HG03469 (cell line): ENCODE results near the gene SLC16A7.

Experiments used
- ATAC-seq: cut with Tn5 transposase; IDR thresholded peaks from one replicate; pipeline ENCODE4 v1.9.1; 2021; ENCODE audit warnings: mild to moderate bottlenecking, moderate library complexity, moderate number of reproducible peaks; ENCODE audit not compliant: unreplicated experiment

The SLC16A7 gene

DNA sequence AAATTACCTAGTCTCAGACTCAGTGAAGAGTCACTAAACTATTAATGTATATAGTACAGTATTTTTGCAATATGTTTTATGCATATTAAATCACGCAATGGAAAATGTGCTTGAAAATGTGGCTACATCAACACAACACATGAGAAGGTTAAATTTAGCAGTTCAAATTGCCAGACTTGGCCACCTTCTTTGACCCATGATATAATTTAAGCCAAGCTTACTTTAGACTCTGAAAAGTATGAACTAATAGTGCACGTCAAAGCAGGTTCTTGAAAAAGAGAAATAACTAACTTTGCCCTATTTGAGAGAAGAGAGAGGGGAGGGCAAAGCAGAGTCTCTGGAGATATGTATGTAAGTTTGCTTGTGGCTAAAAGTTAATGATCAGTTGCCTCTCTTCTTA, 68.7 kb downstream of the SLC16A7 start:
- ATAC-seq, result no peak

DNA sequence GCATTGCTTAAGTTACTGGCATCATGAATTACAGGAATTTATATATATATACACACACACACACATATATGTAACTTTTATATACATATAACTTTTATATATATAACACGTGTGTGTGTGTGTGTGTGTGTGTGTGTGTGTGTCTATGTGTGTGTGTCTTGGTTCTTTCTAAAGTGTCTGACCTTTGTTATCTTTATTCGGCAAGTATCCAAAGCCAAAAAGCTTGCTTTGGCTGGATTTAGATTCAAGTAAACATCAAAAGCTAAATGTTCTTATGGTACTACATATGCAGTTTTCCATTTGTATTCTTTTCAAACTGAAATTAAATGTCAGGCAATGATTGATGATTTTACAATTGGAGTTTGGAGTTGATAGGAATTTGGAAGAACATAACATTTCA, 69.9 kb downstream of the SLC16A7 start:
- ATAC-seq, result no peak

DNA sequence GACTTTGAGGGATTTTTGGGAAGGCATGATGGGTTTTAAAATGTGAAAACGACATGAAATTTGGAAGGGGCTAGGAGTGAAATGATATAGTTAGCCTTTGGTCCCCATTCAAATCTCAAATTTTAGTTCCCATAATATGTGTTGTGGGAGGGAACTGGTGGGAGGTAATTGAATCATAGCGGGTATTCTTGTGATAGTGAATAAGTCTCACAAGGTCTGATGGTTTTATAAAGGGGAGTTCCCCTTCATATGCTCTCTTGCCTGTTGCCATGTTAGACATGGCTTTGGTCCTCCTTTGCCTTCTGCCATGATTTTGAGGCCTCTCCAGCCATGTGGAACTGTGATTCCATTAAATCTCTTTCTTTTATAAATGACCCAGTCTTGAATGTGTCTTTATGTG, 72.8 kb downstream of the SLC16A7 start:
- ATAC-seq, result no peak

DNA sequence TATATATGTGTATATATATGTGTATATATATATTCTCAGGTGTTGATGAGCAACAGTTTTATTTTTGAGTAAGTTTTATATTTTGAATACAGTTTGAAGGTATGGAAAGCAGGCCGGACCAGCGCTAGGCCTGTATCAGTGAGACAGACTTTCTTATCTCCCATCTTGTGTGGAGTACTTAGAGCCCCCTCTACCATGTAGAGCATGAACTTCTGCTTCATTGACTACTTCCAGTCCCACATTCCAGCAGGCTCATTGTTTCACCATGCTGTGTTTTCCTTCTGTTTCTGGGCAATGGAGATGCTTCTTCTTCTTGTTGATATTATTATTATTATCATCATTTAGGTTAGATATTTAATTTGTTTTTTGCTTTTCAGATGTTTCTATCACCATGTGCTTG, 76.4 kb downstream of the SLC16A7 start:
- ATAC-seq, result no peak

DNA sequence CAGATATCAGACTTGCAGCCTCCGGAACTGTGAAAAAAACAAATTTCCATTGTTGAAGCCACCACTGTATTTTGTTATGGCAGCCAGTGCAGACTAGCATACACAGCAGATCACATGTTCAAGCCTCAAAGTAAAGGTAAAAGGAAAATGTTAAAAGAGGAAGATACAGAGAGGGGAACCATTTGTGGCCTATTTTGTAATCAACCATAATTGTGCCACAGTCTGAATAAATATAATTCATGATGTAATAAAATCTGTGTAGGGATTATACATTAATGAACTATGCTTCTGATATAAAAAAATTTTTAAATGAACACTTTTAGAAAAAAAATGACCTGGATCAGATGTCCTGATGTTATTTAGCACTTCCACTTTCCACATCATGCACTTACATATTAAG, 79.6 kb downstream of the SLC16A7 start:
- ATAC-seq, result no peak

DNA sequence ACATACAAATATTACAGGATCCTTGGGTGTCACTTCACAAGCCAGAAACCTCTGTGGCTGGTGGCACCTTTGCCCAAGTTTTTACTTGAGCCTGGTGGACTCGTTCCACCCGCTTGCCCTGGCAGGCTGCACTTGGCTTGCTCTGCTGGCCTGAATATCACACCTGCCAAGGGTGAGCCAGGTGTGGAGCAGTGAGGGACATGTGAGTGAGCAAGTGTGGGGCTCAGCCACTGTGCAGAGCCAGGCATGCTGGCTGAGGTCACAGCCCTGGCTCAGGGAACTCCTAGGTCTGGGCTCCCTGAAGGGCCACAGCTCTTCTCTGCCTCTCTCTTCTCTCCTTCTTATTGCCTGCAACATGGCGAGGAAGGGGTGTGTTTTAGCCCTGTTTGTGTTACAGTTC, 82.0 kb downstream of the SLC16A7 start:
- no peak for ATAC-seq

DNA sequence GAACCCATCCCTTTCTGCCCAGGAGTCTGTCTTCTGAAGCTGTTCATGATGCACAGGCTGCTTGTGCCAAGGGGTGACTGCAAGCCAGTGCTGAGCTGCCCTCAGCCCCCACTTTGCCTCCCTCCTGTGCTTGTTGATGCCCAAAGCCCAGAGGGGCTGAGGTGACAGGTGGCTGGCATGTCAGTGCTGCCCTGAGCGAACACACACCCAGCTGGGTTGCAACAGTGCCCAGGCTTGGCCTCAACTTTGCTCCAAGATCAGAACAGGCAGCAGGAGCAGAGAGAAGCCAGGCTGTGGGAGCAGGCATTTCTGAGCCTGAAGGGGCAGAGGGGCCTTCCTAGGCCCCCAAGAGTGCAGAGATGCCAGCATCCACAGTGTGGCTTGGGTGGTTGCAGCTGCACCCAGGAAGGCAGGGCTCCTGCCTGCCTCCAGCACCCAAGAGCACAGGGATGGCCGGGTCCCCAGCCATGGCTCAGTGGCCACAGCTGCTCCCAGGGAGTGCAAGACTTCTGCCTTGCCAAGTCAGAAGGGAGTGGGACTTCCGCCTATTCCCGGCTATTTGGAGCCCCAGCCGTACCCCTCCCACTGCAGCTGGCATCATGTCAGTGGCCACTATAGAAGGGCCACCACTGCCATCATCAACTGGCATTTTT, 83.1 kb downstream of the SLC16A7 start:
- ATAC-seq, result no peak

DNA sequence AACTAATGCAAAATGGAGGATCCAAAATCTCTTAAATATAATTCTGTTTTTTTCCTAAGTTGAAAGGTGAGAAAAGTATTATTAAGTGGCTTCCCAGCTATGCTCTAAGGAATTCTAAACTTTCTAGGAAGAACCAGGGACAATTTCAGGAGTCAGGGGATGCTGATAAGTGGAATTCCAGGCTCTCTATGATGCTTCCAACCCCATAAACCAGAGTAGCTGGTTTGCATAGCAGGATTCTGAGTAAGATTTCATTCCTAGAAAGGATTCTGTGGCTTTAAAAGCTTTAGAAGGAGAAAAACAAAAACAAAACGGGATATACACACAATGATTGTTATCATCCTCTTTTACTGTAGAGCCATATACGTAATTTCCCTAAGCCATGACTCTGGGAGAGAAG, 93.9 kb downstream of the SLC16A7 start:
- ATAC-seq, result no peak

DNA sequence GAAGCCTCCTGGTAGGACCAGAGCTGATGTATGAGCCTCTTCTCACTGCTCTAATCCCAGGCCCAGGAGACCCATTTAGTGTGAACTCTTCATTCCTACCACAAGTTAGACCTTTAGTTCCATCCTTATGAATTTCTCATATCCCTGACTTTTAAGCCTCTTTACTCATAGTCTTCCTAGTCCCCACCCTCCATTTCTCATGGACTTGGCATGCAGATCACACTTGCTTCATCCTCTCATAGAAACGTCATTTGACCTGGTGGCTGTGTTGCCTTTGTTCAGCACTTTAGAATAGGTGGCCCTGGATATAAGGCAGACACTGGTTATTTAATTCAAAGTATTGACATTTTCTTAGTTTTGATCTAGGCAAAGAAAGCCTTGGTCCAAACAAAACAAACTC, 99.5 kb downstream of the SLC16A7 start:
- no peak for ATAC-seq

DNA sequence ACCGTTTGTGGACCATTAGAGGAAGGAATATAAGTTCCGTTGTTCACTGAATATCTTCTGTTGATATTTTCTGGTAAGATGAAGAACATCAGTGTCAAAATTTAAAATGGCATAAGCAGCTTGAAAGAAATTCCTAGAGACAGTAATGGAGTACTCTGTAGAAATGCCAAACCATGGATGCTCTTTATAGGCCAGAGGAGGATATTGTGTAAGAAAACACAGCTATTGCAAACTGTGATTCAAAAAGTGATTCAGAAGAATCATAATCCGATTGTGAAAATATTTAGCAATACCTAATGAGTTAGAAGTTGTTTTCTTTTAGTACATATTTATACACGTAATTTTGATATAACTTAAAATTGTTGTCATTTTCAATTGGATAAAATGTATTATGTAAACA, 102.8 kb downstream of the SLC16A7 start:
- ATAC-seq, result no peak

DNA sequence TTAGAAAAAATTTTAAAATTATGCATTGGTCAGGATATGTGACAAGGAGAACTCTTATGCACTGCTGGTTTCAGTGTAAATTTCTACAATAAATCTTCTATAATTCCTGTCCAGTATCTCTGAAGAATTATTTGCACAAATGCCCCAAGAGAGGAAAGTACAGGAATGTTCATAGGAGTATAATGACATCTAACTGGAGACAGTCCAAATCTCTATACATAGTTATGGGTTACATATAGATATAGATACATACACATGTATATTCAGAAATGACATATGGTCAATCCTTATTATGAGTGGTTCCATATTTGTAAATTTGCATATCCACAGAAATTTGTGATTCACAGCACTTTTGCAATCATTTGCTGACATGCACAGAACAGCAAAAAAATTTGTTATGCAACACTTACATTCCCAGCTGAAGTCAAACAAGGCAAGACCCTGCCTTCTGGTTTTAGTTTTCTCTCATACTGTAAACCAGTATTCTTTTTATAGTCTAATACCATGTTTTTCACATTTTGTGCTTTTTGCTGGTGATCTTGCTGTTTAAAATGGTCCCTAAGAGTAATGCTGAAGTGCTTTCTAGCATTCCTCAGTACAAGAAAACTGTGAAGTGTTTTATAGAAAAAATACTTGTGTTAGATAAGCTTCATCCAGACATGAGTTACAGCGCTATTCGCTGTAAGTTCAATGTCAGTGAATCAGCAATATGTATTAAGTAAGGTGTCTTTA, 103.8 kb downstream of the SLC16A7 start:
- ATAC-seq, result no peak

DNA sequence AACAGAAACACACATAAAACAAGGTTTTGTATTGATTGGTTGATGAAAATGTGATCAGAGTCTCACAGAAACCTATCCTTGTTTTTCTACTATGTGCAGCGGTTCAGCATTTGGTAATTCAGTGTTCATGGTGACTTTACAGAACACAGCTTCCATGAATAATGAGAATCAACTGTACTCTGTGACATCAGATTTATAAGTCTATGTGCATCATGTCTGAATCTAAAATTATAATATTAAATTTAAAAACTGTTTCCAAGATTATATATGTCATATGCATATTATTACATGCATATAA, 104.3 kb downstream of the SLC16A7 start:
- no peak for ATAC-seq

DNA sequence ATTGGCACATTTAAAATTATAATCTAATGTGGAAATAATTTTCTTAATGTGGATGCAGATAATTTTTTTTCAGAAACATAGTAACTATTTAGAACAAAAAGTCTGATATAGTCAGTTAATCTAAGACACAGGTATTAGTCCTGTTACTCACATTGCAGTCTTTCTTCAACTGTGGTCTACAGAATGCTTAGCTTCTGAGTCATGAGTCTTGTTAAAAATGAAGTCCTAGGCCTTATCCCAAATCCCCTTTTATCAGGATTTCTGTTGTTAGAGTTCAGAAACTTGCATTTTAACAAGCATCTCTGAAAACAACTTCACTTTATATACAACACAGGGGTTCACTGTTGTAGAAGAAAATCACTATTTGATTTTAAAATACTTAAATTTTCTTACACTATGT, 112.2 kb downstream of the SLC16A7 start:
- no peak for ATAC-seq

DNA sequence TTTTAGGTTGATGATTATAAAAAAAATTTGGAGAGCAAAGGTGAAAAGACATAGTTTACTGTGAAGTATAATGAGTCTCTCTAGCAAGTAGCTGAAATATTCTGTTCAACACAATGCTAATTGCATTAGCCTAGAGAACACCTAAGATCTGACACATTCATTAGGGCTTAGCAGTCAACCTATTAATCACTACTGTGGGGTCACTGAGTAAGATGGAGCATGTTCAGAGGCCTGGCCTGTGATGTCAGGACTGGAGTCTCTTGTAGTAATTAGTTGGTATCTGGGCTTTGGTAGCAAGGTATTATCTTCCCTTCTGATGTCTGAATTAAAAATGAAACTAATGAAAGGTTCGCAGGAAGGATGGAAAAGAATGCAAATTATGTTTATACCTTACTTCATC, 112.7 kb downstream of the SLC16A7 start:
- ATAC-seq, result no peak

DNA sequence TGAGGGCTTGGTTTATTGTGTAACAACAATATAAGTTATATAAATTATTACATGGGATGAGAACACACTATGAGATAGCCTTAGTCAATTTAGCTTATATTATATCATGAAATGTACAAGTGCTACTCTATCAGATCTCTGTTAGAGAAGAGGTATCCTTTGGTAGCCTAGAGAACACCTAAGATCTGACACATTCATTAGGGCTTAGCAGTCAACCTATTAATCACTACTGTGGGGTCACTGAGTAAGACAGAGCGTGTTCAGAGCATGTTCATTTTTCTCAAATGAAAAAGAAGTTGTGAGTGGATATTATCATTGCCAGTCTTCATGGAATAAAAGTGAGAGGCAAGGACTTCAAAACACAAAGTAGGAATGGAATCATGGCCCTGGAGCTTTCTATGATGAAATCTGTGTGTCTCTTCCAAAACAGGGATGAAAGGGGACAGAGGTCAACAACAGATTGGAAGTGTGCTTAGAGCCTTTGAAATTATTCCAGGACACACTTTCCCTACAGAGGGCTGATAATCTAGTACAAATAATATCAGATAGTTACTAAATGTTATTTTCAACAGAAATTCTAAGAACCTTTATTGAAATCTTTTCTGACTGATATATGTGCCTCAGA, 114.3 kb downstream of the SLC16A7 start:
- no peak for ATAC-seq

DNA sequence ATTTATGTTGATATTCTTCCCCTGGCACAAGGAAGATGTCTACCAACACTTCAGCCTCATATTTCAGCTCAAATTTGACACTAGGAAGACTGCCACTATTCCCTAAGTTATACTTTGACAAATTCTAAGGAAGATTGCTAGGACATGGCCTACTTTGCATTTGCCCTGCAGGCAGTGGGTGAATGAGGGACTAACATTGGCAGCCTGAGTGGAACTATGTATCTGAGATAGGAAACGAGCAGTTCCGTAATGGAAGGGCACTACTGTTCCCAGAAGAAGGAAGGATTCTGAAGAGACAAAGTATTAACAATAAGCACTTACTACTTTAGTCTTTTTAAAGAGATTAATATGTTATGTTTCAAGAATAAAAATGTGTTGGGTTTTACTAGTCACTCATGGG, 115.1 kb downstream of the SLC16A7 start:
- no peak for ATAC-seq

DNA sequence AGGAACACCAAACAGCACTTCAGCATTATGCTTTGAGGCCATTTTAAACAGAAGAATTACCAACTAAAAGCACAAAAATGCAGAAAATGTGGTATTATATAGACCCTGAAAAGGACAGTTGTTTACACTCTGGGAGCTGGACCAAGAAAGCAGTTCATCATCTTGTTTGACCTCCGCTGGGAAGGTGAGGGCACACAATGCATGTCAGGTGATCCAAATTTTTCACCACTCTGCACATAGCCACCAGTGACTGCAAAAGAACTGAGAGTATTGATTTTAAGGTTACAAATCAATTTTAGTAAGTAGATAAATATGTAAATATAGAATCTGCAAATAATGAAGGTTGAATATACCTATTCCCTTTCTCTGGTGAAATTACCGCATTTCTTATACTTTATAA, 119.6 kb downstream of the SLC16A7 start:
- no peak for ATAC-seq

DNA sequence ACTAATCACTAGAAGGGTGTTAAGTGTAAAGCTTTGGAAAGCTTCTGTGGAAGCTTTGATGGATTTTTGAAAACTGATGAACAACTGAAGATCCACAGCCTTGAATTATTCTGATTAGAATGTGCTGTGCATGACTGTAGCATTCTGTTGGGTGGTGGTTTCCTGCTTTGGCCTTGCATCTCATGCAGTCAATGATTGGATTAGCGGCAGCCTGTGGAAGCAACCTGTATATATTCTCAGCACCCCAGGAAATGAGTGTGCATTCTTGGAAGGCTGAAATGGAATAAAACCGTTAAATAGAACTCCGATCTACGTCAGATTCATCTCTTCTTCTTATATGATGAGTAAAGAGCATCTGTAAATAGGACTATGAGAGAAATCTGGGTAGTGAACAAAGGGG, 120.2 kb downstream of the SLC16A7 start:
- no peak for ATAC-seq

DNA sequence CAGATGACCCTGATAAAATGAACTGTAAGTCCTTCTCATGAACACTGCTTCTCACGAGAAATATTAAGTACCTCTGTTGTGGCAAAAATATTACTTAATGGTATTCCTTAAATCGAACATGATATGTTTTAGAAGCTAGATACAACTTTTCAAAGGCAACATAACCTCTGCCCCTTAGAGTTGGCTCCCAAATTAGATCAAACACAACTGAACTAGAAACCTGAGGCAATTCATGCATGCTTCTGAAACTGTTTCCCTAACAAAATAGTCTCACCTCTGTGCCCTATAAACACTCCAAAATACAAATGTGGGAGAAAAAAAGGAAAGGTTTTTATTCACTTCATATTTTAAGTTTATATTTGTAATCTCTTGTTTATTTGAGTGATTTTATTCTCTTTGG, 121.6 kb downstream of the SLC16A7 start:
- ATAC-seq, result no peak

DNA sequence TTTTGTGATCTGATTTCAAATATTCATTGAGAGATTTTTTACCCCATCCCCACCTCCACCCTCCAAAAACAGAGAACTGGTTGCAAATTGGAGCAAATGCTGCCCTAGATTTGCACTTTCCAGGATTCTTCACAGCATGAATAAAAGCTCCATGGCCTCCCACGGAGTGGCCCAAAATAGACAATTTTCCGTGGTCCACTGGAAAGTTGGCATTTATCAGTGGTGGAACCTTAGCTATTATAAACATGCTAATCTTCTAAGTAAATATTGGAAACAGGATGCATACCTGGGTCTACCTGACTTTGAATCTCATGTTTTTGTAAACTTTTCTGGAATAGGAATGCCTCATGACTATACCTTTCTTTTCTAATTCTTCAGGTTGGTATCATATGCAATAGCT, 123.9 kb downstream of the SLC16A7 start:
- no peak for ATAC-seq

DNA sequence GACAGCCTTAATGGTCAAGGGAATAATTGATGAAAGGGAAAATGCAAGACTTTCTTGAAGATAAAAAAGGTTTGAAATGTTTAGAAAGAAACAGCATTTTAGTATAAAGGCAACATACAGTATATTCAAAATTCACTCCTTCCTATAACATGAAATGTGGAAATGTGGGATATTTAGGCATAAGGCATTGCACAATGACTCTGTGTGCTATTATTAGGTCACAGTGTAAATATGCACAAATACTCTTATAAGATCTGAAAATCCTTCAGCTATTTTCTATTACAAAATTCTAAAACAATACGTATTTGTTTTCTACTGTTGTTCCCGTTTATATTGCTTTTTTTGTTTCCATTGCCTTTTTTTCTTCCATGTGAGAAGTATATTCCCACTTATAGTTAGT, 127.7 kb downstream of the SLC16A7 start:
- no peak for ATAC-seq

DNA sequence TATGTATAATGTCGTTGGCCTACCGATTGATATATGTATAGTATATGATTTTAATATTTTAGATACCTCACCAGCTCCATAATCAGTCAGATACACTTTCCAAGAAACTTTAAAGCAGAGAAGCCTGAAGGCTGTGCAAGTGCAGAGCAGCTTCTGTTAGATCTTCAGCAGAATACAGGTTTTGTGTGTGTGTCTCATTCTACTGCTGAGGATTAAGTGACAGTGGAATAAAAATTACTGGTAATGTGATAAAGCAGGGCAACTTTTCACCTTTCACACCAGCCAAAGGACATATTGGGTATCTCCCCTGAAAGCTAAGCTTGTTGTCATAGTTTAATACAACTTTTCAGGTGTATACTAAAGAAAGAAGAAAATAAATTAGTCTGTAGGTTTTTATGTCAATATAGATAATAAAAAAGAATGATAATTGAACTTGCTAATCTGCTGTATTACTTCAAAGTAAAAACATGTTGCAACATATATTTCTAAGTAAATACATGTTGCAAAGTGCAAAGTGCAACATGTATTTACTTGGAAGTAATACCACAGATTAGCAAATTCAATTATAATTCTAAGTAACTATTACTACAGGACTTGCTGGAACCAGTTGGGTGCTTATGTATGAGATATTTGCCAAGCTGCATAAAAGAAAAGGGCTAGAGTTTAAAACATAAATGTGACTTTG, 128.3 kb downstream of the SLC16A7 start:
- no peak for ATAC-seq
